PC-9 (cell line): ENCODE results near the gene CACNA1D.

Experiments
- CTCF ChIP-seq: fragments of 200-600 bp; sonication (generic); conservative IDR thresholded peaks from 2 replicates; pipeline ENCODE4 v1.6.1; 2017; ENCODE audit warnings: mixed run types, antibody characterized with exemption, mild to moderate bottlenecking, moderate library complexity
- EZH2 ChIP-seq: fragments of 200-600 bp; sonication (generic); IDR thresholded peaks from 2 replicates; pipeline ENCODE4 v1.8.0; 2017; ENCODE audit warnings: antibody characterized with exemption, low read depth

DNA sequence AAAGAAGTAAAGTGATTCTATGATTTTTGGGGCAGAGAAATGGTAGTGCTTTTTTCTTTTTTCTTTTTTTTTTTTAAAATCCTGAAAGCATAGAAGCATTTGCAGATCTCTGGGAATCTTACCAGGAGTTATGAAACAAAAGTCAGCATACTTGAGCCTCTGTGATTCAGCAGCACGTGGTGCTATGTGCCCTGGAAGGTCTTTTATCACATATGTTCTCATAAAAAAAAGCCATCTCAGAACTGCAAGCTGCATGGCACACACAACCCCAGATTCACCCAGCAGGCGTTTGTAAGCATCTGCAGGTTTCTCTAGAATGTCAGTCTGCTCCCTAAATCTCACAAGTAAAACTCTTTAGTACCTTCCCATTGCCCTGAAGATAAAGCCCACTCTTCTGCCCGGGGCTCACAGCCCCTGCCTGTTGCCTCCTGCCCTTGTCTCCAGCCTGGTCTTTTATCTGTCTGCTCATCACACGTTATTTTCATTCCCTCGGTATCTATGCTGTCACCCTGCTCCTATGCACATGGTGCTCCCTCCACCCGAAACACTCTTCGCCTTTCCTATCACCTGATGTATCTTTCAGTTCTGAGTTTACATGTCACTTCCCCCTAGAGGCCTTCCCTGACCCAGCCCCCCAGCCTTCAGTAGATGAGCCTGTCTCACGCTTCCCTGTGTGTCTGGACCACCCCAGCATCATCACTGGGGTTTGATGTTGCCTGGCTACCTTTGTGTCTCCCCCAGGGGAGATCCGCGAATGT, 279.4 kb downstream of the CACNA1D start:
- TF ChIP-seq CTCF (no peak), EZH2 (no peak)
